ENCODE measurements around the gene RARS1.

The RARS1 gene

GRCh38 chr5:168477060-168477459, 9.2 kb upstream of the RARS1 start:
- no peak for TF ChIP-seq CTCF (IDR thresholded peaks at IDR 0.05; ENCODE audit: low read depth, low read length)
- no peak overlapping the region for H3K4me3 ChIP-seq (ENCODE audit: low read depth, low read length)

DNA sequence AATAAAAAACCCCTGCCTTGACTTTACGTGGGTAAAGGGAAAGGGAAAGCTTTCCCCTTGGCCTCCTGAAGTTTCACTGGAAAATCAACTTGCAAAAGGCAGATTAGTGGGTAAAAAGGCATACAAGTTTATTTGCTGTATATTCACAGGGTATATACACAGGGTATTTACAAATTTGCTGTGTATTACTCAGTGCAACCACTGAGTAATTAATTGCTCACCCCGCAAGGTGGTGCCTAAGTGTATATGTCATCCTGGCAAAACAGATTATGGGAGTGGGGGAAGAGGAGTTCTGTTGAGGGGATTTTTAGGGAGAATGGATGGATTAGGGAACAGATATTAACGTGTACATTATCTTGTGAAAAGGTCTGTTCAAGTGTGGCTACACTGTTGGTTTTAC, 7.1 kb upstream of the RARS1 start:
- no peak for TF ChIP-seq CTCF (IDR thresholded peaks at IDR 0.05; ENCODE audit: low read depth, low read length)
- H3K4me3 ChIP-seq (ENCODE audit: low read depth, low read length), result no peak overlapping the region

- H3K4me3 ChIP-seq (ENCODE audit: low read depth, low read length), result no peak overlapping the region
- no peak for TF ChIP-seq CTCF (IDR thresholded peaks at IDR 0.05; ENCODE audit: low read depth, low read length)
These were observed 5.7 kb upstream of the RARS1 start for GRCh38 chr5:168480601-168481000.

GRCh38 chr5:168481330-168481788, 4.9 kb upstream of the RARS1 start:
- no peak overlapping the region for H3K4me3 ChIP-seq (ENCODE audit: low read depth, low read length)
- TF ChIP-seq CTCF (IDR thresholded peaks at IDR 0.05; ENCODE audit: low read depth, low read length), result no peak

DNA sequence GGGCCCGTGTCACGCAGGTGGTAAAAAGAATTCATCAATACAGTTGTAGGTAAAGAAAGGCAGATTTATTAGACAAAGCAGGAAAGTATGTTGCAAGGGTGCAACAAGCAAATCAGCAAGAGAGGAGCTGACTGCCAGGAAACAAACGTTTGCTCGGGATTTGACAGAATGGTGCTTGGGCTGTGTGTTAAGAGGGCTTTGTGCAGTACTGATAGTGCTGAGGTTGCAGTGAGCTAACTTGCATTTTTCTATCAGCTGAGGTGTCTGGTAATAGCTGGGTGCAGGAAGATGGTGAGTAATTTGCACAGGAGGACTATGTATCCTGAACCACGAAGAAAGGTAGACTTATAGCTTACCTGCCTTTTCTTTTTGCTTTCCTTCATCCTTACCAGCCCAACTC, 3.9 kb upstream of the RARS1 start:
- no peak for TF ChIP-seq CTCF (IDR thresholded peaks at IDR 0.05; ENCODE audit: low read depth, low read length)
- H3K4me3 ChIP-seq (ENCODE audit: low read depth, low read length), result no peak overlapping the region

DNA sequence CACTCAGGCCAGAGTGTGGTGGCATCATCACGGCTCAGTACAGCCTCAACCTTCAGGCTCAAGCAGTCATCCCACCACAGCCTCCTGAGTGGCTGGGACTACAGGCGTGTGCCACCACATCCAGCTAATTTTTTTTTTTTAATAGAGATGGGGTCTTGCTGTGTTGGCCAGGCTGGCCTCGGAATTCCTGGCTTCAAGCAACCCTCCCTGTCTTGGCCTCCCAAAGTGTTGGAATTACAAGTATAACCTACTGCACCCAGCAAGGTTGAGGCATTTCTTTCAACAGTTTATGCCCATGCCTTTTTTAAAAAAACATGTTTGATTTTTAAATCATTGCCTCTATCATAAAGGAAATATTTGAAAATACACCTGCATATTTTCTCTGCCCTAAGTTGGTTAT, 2.8 kb downstream of the RARS1 start:
- no peak for TF ChIP-seq CTCF (IDR thresholded peaks at IDR 0.05; ENCODE audit: low read depth, low read length)
- H3K4me3 ChIP-seq (ENCODE audit: low read depth, low read length), result no peak overlapping the region

DNA sequence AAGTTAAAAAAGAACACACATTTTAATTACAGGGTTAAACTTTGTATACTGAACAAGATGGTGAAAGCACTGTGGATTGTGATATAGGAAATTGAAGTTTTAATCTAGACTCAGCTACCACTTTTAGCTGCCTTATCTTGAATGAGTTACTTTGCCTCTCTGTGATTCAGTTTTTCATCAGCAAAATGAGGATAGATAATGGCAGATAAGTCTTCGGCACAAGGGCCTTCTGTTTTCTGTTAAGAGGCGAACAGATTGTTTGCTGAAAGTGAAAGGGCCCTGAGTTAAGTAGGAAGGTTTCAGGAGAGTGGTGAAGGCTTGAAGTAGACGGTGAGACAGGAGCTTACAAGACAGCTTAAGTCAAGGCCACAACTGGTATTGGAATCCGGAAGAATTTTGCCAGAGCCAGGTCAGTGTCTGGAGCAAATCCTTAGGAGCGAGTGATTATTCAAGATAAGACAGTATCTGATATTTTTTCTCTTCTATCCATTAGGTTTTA, 7.8 kb downstream of the RARS1 start:
- H3K4me3 ChIP-seq (ENCODE audit: low read depth, low read length), result no peak overlapping the region
- TF ChIP-seq CTCF (IDR thresholded peaks at IDR 0.05; ENCODE audit: low read depth, low read length), result no peak
